ENCODE measurements around the gene ATF6B. TPM values are rescaled to one million over a fixed set of nuclear protein-coding genes. Genes with fewer than 3 reads are reported as not detected.
A peak's percentile ranks its signal among the peaks of the same experiment; 100 is the strongest.
"Not testable (repeated sequence)": the region's sequence is repeated elsewhere in the genome, so short reads cannot be mapped to it uniquely, and the experiment has no call there.

ATF6B gene
- total RNA-seq, 1 donor from 2014 or later: 40.8 TPM

DNA sequence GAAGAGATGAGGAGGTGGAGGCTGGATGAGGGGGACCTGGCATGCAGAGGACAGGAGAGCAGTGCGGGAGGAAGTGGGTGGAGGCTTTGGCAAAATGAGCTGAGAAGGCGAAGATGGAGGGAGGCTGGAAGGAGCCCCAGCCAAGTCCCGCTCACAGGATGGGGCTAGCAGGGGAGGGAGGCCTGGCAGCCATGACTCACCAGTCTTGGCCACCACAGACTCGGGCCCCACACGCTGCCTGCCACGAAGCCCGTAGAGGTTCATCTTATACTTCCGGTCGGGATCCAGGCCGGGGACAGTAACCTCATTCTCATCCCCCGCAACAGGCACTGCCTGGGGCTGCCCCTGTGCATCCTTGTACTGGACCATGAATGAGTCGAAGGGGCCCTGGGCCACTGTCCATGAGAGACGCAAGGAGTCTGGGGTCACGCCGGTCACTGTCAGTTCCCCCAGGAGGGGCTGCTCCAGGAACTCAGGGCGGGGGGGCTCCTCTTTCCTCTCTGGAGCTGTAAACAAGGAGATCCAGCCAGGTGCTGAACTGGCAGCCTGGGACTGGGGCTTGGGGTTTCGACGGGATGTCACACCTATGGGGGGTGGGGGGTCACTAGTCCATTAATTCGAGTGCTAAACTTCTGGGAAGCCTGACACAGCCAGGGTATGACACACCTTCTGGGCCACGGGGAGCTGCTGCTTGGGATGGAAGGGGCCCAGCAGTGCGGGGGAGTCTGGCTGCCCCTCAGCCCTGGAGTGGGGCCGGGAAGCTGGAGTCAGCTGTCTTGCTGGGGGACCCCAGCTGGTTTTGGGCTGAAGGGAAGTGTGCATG lies 46.7 kb downstream of the ATF6B start:
- peak; percentile 51 for DNase-seq

DNA sequence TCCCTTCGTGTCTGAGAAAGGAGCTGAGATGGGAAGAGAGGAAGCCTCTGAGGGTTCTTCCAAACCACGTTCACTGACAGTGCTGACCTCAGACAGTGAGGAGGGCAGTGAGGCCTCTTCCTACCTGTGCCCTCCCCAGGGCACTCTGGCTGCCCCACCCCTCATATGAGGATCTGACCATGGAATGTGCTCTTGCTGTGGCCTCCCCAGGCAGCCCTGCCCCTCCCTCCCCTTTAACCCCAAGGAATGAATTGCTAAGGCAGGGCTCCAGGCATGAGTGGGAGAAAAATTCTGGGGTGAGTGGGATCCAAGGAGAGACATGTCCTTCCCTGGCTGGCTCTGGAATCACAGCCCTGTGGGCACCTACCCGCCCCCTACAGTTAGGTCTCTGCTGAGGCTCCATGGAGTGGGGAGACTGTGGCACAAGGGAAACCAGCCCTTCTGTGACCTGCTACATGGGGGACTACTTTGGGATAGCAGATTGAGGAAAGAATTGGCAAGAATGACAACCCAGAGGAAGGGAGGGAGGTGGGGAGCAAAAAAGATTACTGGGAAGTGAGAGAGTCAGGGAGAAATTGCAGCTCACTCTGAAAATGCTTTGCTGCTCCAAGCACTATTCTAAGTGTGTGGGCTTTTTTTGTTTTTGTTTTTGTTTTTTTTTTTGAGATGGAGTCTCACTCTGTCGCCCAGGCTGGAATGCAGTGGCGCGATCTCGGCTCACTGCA lies 48.3 kb downstream of the ATF6B start:
- DNase-seq: no peak

DNA sequence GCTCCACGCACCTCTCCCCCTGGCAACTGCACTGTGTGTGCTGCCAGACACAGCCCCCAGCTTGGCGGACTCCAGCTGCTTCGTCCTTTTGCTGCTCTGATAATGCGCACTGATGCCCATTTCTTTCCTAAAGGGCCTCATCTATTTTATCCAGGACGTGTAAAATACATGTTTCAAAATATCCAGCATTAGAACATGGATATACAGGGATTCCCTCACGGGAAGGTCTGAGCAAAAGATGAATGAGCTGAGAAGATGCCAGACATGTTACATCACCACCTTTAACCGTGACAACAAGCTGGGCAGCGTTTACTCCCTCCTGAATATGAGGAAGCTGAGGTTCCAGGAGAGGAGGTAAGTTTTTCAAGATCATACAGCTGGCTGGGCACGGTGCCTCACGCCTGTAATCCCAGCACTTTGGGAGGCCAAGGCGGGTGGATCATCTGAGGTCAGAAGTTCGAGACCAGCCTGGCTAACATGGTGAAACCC lies 51.7 kb downstream of the ATF6B start:
- peak; percentile 87 for DNase-seq

DNA sequence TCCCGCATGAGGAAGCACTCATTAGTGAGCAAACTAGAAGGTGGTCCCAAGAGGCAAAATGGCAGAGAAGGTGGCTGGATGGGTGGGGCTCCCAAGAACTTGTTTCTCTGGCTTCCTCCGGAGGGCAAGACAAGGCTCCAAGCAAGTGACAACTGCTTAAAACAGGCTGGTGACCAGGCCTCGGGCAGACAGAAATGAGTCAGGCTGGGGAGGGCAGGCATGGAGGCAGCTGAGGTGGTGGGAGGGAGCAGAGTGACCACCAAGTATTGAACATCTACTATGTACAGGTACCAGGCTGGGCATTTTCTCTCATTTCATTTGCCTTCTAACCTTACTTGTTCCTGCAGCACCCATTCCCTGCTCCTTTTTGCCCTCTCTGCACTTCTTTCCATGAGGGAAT lies 52.3 kb downstream of the ATF6B start:
- DNase-seq: no peak

DNA sequence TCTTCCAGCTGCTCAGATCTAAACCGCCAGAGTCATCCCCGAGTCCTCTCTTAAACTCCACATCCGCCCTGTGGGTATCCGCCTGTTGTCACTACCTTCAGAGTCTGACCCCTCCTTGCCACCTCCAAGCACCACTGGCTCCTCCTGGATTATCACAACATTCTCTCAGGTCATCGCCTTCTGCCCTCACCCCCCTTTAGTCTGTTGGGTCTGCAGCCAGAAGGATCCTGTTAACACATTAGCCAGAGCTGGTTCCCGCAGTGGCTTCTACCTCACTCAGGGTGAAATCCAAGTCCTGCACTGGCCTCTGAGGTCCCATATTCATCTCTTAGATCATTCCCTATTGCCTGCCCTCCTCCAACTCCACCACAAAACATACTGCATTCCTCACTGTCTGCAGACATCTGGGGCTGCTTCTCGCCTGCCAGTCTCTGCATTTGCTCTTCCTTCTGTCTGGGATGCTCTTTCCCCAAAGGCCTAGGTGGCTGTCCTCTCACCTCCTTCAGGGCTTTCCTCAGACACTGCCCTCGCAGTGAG lies 53.0 kb downstream of the ATF6B start:
- DNase-seq: no peak

DNA sequence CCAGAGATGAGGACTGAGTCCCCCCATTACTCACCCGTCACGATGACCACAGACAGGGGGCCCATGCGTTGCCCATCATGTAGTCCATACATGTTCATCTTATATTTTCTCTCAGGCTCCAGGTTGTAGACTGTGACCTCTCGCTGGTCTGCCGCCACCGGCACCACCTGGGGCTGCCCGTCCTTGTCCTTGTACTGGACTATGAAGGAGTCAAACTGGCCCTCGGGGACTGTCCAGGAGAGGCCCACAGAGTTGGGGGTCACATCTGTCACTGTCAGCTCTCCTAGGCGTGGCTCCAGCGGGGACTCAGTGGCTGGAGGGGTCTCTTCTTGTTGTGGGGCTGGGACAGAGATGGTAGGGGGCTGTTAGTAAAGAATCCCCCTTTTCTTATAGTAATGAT lies 54.4 kb downstream of the ATF6B start:
- DNase-seq: no peak

DNA sequence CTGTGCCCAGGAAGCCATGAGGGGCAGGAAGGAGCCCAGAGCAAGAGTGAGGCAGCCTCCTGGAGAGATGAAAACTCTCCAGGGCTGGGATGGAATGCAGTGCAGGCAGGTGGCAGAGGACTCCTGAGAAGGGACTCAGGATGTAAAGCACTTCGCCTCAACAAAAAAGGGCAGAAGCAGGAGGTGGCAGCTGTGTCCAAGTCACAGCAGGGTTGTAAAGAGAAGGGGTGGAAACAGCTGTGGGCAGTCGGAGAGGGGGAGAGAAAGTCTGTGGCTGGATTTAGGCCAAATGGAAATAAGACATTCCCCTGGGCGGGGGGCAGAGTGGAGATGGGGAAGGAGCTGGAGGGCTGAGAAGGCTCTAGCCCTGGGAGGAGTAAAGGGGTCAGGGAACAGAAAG lies 54.9 kb downstream of the ATF6B start:
- peak; percentile 92 for DNase-seq

DNA sequence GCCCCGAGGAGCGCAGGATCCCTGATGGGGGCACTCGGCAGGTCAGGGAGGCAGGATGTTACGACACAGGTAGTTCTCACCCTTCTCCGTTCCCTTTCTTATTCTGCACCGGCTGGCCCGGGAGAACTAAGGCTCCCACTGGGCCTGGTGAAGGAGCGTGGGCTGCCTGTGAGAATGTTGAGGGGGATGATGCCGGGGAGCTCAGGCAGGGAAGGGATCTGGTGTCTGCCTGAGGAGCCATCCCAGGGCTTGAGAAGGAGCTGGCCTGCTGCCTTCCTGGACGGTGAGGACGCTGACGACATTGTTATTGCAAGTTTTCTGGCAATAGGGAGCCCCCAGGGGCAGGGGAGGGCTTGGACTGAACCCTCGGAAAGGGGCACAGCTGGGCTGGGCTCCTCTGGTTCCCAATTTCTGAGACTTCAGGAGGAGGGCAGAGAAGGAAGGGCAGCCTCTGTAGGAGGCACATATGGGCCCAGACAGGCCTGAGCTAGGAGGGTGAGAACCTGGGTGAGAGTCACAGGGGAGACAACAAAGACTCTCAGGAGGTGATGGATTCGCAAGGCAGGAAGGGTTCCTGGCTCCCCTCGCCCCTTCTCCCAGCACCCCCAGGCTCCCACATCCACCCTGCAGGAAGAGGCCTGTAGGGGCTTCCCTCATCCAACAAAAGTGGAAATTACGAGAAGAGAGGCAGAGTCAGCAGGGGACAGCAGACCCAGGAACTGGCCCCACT lies 57.1 kb downstream of the ATF6B start:
- DNase-seq: peak; percentile 83

DNA sequence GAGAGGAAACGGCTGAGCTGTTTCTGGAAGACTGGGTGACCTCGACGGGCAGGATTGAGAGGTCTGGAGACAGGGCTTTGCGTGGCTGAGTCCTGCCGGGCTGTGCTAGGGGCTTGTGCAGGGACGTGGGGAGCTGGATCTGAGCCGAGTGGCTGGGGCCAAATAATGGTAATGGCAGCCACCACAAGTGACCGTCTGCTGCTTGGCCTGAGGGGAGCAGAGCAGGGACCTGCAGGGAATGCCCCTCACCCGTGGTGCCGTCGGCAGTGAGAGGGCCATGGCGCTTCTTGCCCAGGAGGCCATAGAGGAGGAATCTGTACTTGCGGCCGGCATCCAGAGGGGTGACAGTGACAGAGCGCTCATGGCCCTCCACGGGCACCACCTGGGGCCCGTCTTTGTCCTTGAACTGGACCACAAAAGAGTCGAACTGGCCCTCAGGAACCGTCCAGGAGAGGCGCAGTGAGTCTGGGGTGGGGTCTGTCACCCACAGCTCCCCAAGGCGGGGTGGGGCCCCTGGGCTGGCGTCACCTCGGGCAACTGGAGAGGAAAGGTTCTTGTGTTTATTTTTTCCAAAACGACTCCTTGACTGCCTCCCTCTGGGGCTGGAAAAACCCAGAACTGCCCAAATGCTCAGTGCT lies 58.0 kb downstream of the ATF6B start:
- DNase-seq: no peak

DNA sequence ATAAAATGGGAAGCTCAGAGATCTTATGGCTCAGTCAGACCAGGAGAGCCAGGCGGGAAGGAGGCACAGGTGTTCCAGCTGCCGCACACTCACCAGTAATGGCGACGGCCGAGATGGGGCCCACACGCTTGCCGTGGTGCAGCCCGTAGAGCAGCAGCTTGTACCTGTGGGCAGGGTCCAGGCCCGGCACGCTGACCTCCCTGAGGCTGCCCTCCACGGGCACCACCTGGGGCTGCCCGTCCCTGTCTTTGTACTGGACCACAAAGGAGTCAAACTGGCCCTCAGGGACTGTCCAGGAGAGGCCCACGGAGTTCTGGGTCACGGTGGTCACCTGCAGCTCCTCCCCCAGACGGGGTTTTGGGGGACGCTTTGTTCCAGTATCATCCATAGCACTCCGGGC lies 58.6 kb downstream of the ATF6B start:
- no peak for DNase-seq

DNA sequence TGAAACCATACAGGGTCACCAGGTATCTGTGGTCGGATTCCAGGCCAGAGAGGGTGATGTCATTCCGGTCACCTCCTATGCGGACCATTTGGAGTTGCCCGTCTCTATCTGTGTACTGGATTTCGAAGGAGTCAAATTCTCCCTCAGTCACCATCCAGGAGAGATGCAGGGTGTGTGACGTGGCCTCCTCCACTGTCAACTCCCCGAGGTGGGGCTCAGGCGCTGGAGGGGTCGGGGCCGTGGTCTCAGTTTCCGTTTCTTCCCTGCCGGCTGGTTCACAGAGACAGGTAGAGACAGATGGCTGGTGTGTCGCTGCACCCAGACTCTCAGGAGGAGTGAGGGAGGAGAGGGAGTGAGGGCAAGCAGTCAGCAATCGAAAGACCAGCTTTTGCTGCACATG lies 59.2 kb downstream of the ATF6B start:
- no peak for DNase-seq

DNA sequence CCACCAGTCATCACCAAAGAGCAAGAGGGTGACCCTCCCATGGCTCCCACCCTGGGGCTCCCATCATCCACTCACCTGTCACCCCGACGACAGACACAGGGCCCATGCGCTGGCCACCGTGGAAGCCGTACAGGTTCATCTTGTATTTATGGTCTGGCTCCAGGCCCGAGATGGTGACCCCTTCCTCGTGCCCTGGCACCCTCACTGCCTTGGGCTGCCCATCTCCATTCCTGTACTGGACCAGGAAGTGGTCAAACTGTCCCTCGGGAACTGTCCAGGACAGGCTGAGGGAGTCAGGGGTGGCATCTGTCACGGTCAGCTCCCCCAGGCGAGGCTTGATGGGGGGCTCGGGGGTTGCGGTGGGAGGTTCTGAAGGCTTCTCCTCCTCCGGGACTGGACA lies 59.7 kb downstream of the ATF6B start:
- DNase-seq: not testable (repeated sequence)

DNA sequence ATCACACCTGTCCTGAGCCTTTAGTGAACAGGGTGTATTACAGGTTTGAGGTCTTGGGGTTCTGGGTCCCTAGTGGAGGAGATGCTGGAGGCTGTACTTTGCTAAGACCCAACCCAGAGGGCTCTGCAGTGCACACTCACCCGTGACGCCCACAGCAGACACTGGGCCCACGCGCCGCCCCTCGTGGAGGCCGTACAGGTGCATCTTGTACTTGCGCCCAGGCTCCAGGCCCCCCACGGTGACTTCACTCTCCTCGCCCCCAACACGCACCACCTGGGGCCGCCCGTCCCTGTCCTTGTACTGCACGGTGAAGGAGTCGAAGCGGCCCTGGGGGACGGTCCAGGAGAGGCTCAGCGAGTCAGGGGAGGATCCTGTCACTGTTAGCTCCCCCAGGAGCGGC lies 60.5 kb downstream of the ATF6B start:
- not testable (repeated sequence) for DNase-seq

Small RNA genes lying within 50 kb of the gene (small RNA-seq; reads per million reads assigned to genes)
- not detected for gene RNA5SP206 (ENCODE audit: low replicate concordance)

Other genes starting within 250 kb of the ATF6B start
- 1.7 TPM for gene SLC44A4, start 249.2 kb downstream of the ATF6B start, total RNA-seq
- 37.4 TPM for gene EHMT2, start 230.5 kb downstream of the ATF6B start, total RNA-seq
- 5.7 TPM for gene ZBTB12, start 226.2 kb downstream of the ATF6B start, total RNA-seq
- 0.51 TPM for gene C2, start 200.5 kb downstream of the ATF6B start, total RNA-seq
- gene CFB, start 182.2 kb downstream of the ATF6B start, total RNA-seq: 7.1 TPM
- 79.7 TPM for gene NELFE, start 169.3 kb downstream of the ATF6B start, total RNA-seq
- 30.6 TPM for gene SKIC2, start 169.1 kb downstream of the ATF6B start, total RNA-seq
- 10.7 TPM for gene DXO, start 156.1 kb downstream of the ATF6B start, total RNA-seq
- gene C4A, start 146.2 kb downstream of the ATF6B start, total RNA-seq: 32.6 TPM
- gene C4B, start 113.5 kb downstream of the ATF6B start, total RNA-seq: 38.0 TPM
- 1.0 TPM for gene CYP21A2, start 89.8 kb downstream of the ATF6B start, total RNA-seq
- gene TNXB, start 18.9 kb downstream of the ATF6B start, total RNA-seq: 214 TPM
- gene FKBPL, start 2.0 kb upstream of the ATF6B start, total RNA-seq: 3.3 TPM
- 1.2 TPM for gene PRRT1, start 23.7 kb upstream of the ATF6B start, total RNA-seq
- 37.6 TPM for gene PPT2, start 25.9 kb upstream of the ATF6B start, total RNA-seq
- 31.3 TPM for gene EGFL8, start 36.3 kb upstream of the ATF6B start, total RNA-seq
- gene AGPAT1, start 47.8 kb upstream of the ATF6B start, total RNA-seq: 12.9 TPM
- 63.5 TPM for gene RNF5, start 50.2 kb upstream of the ATF6B start, total RNA-seq
- gene AGER, start 56.0 kb upstream of the ATF6B start, total RNA-seq: 4.8 TPM
- gene PBX2, start 62.0 kb upstream of the ATF6B start, total RNA-seq: 96.6 TPM
- gene GPSM3, start 64.4 kb upstream of the ATF6B start, total RNA-seq: 1.5 TPM
- gene NOTCH4, start 95.8 kb upstream of the ATF6B start, total RNA-seq: 10.6 TPM
- gene TSBP1, start 243.7 kb upstream of the ATF6B start, total RNA-seq: not detected